ENCODE results near the gene ZHX3. TPM values are rescaled to one million over a fixed set of nuclear protein-coding genes. Genes with fewer than 3 reads are reported as not detected.

ZHX3 gene
- total RNA-seq, 1 experiment from 2014 or later, result 24.6 TPM

DNA sequence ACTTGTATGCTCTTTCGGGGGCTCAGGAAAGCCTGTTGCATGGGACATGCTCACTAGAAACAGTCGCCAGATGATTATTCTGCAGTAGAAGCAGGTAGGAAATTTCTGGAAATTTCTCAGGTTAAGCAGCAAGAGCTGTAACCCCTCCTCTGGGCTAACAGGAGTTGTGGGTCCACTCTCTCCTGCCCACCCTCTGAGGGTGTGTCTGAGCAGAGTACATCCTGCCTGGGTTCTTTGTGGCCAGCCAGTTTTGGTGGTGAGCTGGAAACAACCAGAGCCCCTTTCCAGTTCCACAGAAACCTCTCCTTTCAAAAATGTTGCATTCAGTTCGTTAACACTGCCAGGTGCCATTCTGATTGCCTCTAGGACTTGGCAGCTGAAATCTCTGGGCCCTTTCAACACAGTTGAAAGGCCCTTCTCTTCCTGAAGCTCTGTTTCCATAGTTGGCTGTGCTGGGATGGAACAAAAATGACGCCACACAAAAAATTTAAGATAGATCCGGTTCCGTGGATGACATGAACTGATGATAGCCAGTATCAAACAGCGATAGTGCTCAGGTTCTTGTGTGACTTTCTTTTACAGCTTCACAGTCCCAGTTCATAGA is 141.7 kb downstream of the ZHX3 start:
- CTCF ChIA-PET, result interaction anchor here (1.0 kb wide), 1 partner anchor 213 kb away, joined by 4 read pairs; no protein-coding TSS in a partner anchor

DNA sequence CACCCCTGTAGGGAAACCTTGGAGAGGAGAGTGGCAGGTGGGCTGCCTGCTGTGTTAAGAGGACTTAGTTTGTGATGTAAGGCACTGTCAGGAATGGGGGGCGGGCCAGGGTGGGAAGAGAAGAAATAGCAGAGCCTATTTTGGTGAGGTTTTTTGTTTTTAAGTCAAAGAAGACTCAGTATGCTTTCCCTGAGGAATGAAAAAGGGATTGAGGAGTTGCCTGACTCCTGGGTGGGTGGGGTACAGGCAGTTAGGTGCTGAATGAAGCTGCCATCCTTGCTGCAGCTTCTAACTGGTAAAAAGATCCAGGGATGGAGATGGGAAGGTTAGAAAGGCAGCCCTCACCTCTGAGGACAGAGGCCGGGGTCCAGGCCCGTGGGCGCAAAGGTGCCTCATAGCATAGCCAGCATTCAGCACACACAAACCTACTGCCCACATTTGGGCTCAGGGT is 142.3 kb downstream of the ZHX3 start:
- Mint-ChIP-seq H3K9me3 (ENCODE audit: unreplicated experiment) (no peaks in the 10 kb centered on the region), H3K27ac (ENCODE audit: unreplicated experiment) (no peak overlapping the region), H3K4me1 (ENCODE audit: low read depth, unreplicated experiment) (no peaks in the 10 kb centered on the region), H3K27me3 (ENCODE audit: insufficient read depth, unreplicated experiment) (no peaks in the 10 kb centered on the region), H3K4me3 (ENCODE audit: unreplicated experiment) (no peak overlapping the region), H3K36me3 (ENCODE audit: insufficient read depth, unreplicated experiment) (peaks cover 93% of the 10 kb centered on the region)
- ChIA-PET POLR2A (no interaction called here), CTCF (interaction anchor here (0.6 to 1.3 kb wide), 2 partner anchors 165 to 209 kb away, joined by 3 to 8 read pairs; partner anchors contain the start of gene LPIN3)
- H3K36me3 ChIP-seq (ENCODE audit: control insufficient read depth, insufficient read depth, low read length), result peaks cover 19% of the 10 kb centered on the region
- no TSS peak for BruUV-seq (replicated peaks)
- TF ChIP-seq, protein P1, sequence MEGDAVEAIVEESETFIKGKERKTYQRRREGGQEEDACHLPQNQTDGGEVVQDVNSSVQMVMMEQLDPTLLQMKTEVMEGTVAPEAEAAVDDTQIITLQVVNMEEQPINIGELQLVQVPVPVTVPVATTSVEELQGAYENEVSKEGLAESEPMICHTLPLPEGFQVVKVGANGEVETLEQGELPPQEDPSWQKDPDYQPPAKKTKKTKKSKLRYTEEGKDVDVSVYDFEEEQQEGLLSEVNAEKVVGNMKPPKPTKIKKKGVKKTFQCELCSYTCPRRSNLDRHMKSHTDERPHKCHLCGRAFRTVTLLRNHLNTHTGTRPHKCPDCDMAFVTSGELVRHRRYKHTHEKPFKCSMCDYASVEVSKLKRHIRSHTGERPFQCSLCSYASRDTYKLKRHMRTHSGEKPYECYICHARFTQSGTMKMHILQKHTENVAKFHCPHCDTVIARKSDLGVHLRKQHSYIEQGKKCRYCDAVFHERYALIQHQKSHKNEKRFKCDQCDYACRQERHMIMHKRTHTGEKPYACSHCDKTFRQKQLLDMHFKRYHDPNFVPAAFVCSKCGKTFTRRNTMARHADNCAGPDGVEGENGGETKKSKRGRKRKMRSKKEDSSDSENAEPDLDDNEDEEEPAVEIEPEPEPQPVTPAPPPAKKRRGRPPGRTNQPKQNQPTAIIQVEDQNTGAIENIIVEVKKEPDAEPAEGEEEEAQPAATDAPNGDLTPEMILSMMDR (IDR thresholded peaks at IDR 0.05; ENCODE audit: insufficient read depth in 1 of 2, low read depth in 1 of 2, low read length in 1 of 2, severe bottlenecking in 1 of 2, unreplicated experiment in 1 of 2), result no peak
- no peaks in the 10 kb centered on the region for H3K4me1 ChIP-seq
- no peaks in the 10 kb centered on the region for H3K9me3 ChIP-seq
- no peaks in the 10 kb centered on the region for H3K27me3 ChIP-seq (replicated peaks; ENCODE audit: control insufficient read depth, insufficient read depth, low read length)
- DNase-seq, result no peak
- no peak overlapping the region for H3K4me3 ChIP-seq (ENCODE audit: low read depth, low read length)
- intact Hi-C loops (cut with micrococcal nuclease; ENCODE audit: unreplicated experiment), result no loop called here

More for the DNA sequence above, 141.7 kb downstream of the ZHX3 start:
- H3K4me3 ChIP-seq (ENCODE audit: low read depth, low read length), result no peak overlapping the region
- H3K9me3 ChIP-seq, result no peaks in the 10 kb centered on the region
- BruUV-seq (replicated peaks), result no TSS peak
- H3K4me1 Mint-ChIP-seq (ENCODE audit: low read depth, unreplicated experiment), result no peaks in the 10 kb centered on the region
- H3K4me3 Mint-ChIP-seq (ENCODE audit: unreplicated experiment), result no peak overlapping the region
- TF ChIP-seq, protein P1 (IDR thresholded peaks at IDR 0.05; ENCODE audit: insufficient read depth in 1 of 2, low read depth in 1 of 2, low read length in 1 of 2, severe bottlenecking in 1 of 2, unreplicated experiment in 1 of 2), result no peak
- H3K36me3 ChIP-seq (ENCODE audit: control insufficient read depth, insufficient read depth, low read length), result peaks cover 19% of the 10 kb centered on the region
- no peak overlapping the region for H3K27ac Mint-ChIP-seq (ENCODE audit: unreplicated experiment)
- H3K27me3 Mint-ChIP-seq (ENCODE audit: insufficient read depth, unreplicated experiment), result no peaks in the 10 kb centered on the region
- H3K4me1 ChIP-seq, result no peaks in the 10 kb centered on the region
- H3K9me3 Mint-ChIP-seq (ENCODE audit: unreplicated experiment), result no peaks in the 10 kb centered on the region
- DNase-seq, result no peak
- no peaks in the 10 kb centered on the region for H3K27me3 ChIP-seq (replicated peaks; ENCODE audit: control insufficient read depth, insufficient read depth, low read length)
- H3K36me3 Mint-ChIP-seq (ENCODE audit: insufficient read depth, unreplicated experiment), result peaks cover 93% of the 10 kb centered on the region
- POLR2A ChIA-PET, result no interaction called here
- intact Hi-C loops (cut with micrococcal nuclease; ENCODE audit: unreplicated experiment), result no loop called here

DNA sequence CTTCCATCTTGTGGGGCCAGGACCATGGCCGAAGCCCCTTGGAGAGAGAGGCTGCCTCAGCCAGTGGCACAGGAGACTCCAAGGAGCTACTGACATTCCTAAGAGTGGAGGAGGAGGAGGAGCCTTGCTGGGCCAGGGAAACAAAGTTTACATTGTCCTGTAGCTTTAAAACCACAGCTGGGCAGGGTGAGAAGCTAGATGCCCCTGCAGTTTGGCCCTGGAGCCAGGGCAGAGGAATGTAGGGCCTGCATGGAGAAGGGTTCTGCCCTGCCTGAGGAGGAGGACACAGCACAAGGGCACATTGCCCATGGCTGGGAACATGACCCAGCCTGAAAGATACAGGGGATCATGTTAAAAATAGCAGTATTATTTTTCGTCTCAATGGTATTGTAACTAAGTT is 142.7 kb downstream of the ZHX3 start:
- TF ChIP-seq, protein P1 (IDR thresholded peaks at IDR 0.05; ENCODE audit: insufficient read depth in 1 of 2, low read depth in 1 of 2, low read length in 1 of 2, severe bottlenecking in 1 of 2, unreplicated experiment in 1 of 2), result no peak
- Histone ChIP-seq H3K36me3 (ENCODE audit: control insufficient read depth, insufficient read depth, low read length) (peaks cover 19% of the 10 kb centered on the region), H3K27me3 (replicated peaks; ENCODE audit: control insufficient read depth, insufficient read depth, low read length) (no peaks in the 10 kb centered on the region), H3K4me1 (no peaks in the 10 kb centered on the region), H3K4me3 (ENCODE audit: low read depth, low read length) (no peak overlapping the region), H3K9me3 (no peaks in the 10 kb centered on the region)
- H3K36me3 Mint-ChIP-seq (ENCODE audit: insufficient read depth, unreplicated experiment), result peaks cover 92% of the 10 kb centered on the region
- ChIA-PET CTCF (interaction anchor here (0.6 to 1.3 kb wide), 2 partner anchors 165 to 209 kb away, joined by 3 to 8 read pairs; partner anchors contain the start of gene LPIN3), POLR2A (no interaction called here)
- no peak overlapping the region for H3K27ac Mint-ChIP-seq (ENCODE audit: unreplicated experiment)
- no peaks in the 10 kb centered on the region for H3K9me3 Mint-ChIP-seq (ENCODE audit: unreplicated experiment)
- no peak overlapping the region for H3K4me3 Mint-ChIP-seq (ENCODE audit: unreplicated experiment)
- no peaks in the 10 kb centered on the region for H3K27me3 Mint-ChIP-seq (ENCODE audit: insufficient read depth, unreplicated experiment)
- BruUV-seq (replicated peaks), result no TSS peak
- no peak for DNase-seq
- no peaks in the 10 kb centered on the region for H3K4me1 Mint-ChIP-seq (ENCODE audit: low read depth, unreplicated experiment)
- intact Hi-C loops (cut with micrococcal nuclease; ENCODE audit: unreplicated experiment), result no loop called here
